SKM-1 (cell line): ENCODE results near the gene VAMP4.

ENCODE experiments used
- DNase-seq: peaks from one replicate; lab custom pipeline; 2025; ENCODE audit not compliant: unreplicated experiment; lab: John Stamatoyannopoulos, UW

The VAMP4 gene

GRCh38 chr1:171653796-171654195 lies 88.1 kb downstream of the VAMP4 start:
- DNase-seq = no peak

DNA sequence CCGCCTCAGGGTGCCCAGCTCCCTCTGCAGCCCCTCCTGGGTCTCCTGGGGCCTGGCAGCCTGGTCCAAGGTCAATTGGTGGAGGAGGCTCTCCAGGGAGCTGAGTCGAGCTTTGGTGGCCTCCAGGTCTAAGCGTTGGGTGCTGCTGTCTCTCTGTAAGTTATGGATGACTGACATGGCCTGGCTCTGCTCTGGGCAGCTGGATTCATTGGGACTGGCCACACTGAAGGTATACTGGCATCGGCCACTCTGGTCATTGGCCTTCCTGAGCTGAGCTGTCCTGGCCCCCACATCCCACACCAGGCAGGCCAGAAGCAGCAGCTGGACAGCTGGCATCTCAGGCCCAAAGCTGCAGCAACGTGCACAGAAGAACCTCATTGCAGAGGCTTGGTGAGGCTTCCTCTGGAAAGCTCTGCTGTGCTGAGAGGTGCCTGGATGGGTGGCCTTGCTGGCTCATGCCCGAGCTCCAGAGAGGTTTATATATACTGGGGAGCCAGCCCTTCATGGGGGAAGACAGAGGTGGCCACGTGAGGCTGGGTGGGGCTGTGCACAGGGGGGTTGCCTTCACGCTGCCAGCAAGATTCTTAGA lies 89.5 kb downstream of the VAMP4 start, which contains the start of gene MYOC:
TSS of gene MYOC (minus strand) at position 455 of the 589 bp plus-strand sequence. CDS start at position 378, 77 bp downstream.
- no peak for DNase-seq
